ENCODE data around the gene CTDSPL. TPM values are rescaled to one million over a fixed set of nuclear protein-coding genes. Genes with fewer than 3 reads are reported as not detected.
A peak's percentile ranks its signal among the peaks of the same experiment; 100 is the strongest.

The CTDSPL gene
- total RNA-seq, 1 donor from 2014 or later, result 56.3 TPM

DNA sequence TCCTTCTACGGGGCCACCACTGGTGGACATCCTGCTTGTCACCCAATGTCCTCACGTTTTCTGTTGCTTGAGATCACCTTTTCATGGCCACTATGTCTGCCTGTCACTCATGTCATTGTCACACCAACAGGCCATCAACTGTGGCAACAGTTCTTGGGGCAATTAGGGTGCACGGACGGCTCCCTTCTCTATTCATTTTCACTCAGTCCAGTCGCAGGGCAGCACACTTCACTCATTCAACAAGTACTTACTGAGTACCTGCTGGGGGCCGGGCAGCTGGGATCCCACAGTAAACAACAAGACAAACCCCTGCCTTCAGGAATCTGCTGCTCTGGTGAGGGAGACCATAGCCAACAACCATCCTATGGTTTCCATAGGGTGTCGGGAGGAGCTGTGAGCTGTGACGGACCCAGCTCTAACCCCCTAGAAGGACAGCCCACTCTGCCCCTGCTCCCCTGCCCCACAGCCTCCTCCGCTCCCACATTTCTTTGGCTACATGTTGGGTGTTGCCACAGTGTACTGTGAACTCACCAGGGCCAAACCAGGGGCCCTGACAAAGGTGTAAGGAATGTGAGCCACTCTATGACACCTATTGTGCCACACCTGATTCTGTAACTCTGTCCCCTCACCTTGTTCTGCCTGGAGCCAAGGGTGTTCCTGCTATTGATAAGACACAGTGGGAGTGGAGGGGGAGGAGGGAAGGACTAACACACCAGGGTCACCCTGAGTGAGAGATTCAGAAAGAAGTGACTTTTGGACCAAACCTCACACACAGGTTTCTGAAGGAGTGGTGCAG, 130.8 kb downstream of the CTDSPL start:
- no peak for DNase-seq
- TF ChIP-seq, protein P1, sequence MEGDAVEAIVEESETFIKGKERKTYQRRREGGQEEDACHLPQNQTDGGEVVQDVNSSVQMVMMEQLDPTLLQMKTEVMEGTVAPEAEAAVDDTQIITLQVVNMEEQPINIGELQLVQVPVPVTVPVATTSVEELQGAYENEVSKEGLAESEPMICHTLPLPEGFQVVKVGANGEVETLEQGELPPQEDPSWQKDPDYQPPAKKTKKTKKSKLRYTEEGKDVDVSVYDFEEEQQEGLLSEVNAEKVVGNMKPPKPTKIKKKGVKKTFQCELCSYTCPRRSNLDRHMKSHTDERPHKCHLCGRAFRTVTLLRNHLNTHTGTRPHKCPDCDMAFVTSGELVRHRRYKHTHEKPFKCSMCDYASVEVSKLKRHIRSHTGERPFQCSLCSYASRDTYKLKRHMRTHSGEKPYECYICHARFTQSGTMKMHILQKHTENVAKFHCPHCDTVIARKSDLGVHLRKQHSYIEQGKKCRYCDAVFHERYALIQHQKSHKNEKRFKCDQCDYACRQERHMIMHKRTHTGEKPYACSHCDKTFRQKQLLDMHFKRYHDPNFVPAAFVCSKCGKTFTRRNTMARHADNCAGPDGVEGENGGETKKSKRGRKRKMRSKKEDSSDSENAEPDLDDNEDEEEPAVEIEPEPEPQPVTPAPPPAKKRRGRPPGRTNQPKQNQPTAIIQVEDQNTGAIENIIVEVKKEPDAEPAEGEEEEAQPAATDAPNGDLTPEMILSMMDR (IDR thresholded peaks at IDR 0.05; ENCODE audit: borderline replicate concordance), result no peak
- Histone ChIP-seq H3K27ac (replicated peaks) (no peak overlapping the region), H3K27me3 (ENCODE audit: low read depth) (no peaks in the 10 kb centered on the region), H3K4me3 (no peak overlapping the region), H3K36me3 (no peaks in the 10 kb centered on the region), H3K4me1 (peaks cover 21% of the 10 kb centered on the region), H3K9me3 (replicated peaks) (no peaks in the 10 kb centered on the region)
- intact Hi-C loops (cut with micrococcal nuclease), result no loop called here

DNA sequence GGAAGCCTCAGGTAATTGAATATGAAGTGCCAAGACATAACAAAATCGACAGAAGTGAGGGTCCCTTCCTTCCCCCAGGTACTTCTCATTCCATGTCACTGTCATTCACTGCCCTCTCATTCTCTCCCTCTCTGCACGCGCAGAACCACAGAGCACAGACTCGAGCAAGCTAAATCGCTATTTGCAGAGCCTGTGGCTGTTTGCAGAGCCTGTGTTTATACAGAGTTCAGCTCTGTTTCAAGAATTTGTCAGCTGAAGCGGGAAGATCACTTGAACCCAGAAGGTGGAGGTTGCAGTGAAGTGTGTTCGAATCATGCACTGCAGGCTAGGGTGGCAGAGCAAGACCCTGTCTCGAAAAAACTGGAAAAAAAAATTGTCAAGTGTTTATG, 131.4 kb downstream of the CTDSPL start:
- TF ChIP-seq, protein P1 (IDR thresholded peaks at IDR 0.05; ENCODE audit: borderline replicate concordance), result no peak
- Histone ChIP-seq H3K27me3 (ENCODE audit: low read depth) (no peaks in the 10 kb centered on the region), H3K4me3 (no peak overlapping the region), H3K27ac (replicated peaks) (peak overlapping the region; percentile 78), H3K36me3 (no peaks in the 10 kb centered on the region), H3K4me1 (peaks cover 26% of the 10 kb centered on the region), H3K9me3 (replicated peaks) (no peaks in the 10 kb centered on the region)
- DNase-seq, result no peak
- intact Hi-C loops (cut with micrococcal nuclease), result no loop called here

DNA sequence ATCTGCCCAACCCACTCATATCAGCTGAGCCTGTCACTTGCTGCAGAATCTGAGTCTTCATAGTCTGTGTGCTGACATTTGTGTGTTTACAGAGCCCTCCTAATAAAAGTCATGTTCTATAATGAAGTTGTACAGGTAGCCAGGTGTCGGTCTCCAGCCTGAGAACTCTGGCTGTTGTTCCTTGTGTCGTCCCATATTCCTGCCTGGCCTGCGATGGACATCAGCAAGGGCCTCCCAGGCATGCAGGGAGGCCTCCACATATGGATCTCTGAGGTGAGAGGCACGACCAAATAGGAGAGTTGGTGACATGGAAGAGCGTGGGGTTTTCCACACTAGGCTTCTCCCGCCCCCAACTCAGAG, 131.8 kb downstream of the CTDSPL start:
- no peak for DNase-seq
- Histone ChIP-seq H3K27me3 (ENCODE audit: low read depth) (no peaks in the 10 kb centered on the region), H3K36me3 (no peaks in the 10 kb centered on the region), H3K9me3 (replicated peaks) (no peaks in the 10 kb centered on the region), H3K4me1 (peaks cover 29% of the 10 kb centered on the region), H3K27ac (replicated peaks) (peak overlapping the region; percentile 78), H3K4me3 (peak overlapping the region; percentile 66)
- TF ChIP-seq, protein P1 (IDR thresholded peaks at IDR 0.05; ENCODE audit: borderline replicate concordance), result no peak
- intact Hi-C loops (cut with micrococcal nuclease), result no loop called here

DNA sequence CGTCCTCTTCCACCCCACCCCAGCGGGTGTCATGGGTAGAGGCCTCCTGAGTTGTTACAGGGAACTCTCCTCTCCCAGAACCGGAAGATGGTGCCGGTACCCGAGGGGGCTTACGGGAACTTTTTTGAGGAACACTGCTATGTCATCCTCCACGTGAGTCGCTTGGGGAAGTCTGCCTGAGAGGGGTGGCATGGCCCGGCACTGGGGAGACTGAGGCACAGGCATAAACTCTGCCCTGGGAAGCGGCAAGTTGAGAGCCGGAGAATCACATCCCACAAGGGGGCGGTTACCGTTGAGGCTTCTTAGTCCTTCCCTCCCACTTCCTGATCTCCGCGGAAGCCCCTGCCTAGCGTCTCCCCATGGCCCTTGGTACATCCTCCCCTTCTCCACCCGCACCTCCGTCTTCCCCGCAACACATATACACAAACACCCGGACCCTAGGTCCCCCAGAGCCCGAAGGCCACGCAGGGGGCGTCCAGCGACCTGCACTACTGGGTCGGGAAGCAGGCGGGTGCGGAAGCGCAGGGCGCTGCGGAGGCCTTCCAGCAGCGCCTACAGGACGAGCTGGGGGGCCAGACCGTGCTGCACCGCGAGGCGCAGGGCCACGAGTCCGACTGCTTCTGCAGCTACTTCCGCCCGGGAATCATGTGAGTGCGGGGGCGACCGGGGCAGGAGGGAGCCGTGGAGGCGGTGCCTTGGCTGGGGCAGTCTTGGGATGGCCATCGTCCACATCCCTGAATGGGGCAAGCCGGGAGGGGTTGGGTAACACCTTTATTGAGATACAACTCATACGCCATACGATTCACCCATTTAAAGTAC, 132.3 kb downstream of the CTDSPL start:
- intact Hi-C loops (cut with micrococcal nuclease), result no loop called here
- Histone ChIP-seq H3K4me3 (peak overlapping the region; percentile 66), H3K4me1 (peaks cover 33% of the 10 kb centered on the region), H3K9me3 (replicated peaks) (no peaks in the 10 kb centered on the region), H3K27me3 (ENCODE audit: low read depth) (no peaks in the 10 kb centered on the region), H3K27ac (replicated peaks) (peak overlapping the region; percentile 78), H3K36me3 (no peaks in the 10 kb centered on the region)
- DNase-seq, result peak; percentile 79
- TF ChIP-seq, protein P1 (IDR thresholded peaks at IDR 0.05; ENCODE audit: borderline replicate concordance), result no peak

DNA sequence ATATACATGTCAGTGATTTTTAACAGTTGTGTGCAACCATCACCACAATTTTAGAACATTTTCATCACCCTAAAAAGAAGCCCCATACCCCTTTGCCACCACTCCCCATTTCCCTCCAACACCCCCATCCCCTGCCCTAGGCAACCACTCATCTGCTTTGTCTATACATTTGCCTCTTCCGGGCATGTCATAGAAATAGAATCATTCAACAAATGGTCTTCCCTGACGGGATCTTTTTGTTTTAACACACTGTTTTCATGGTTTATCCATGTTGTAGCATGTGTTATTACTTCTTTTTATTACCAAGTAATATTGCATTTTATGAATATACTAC, 132.9 kb downstream of the CTDSPL start:
- DNase-seq, result no peak
- H3K36me3 ChIP-seq, result no peaks in the 10 kb centered on the region
- intact Hi-C loops (cut with micrococcal nuclease), result no loop called here
- H3K4me1 ChIP-seq, result peaks cover 38% of the 10 kb centered on the region
- TF ChIP-seq, protein P1 (IDR thresholded peaks at IDR 0.05; ENCODE audit: borderline replicate concordance), result no peak
- peak overlapping the region; percentile 66 for H3K4me3 ChIP-seq
- H3K27ac ChIP-seq (replicated peaks), result peak overlapping the region; percentile 78
- no peaks in the 10 kb centered on the region for H3K9me3 ChIP-seq (replicated peaks)
- H3K27me3 ChIP-seq (ENCODE audit: low read depth), result no peaks in the 10 kb centered on the region

Measured in left ventricle myocardium inferior (tissue), 1 donor.